Measurements from ENCODE around the gene C12orf60. TPM values are rescaled to one million over a fixed set of nuclear protein-coding genes. Genes with fewer than 3 reads are reported as not detected.

The C12orf60 gene
- total RNA-seq, 4 donors from 2014 or later, result 0.77 to 16.5 (median 0.95) TPM

GRCh38 chr12:14868916-14869506, 65.5 kb downstream of the C12orf60 start:
- intact Hi-C loops (cut with DNase I; ENCODE audit: low total_unique reads), result no loop called here

DNA sequence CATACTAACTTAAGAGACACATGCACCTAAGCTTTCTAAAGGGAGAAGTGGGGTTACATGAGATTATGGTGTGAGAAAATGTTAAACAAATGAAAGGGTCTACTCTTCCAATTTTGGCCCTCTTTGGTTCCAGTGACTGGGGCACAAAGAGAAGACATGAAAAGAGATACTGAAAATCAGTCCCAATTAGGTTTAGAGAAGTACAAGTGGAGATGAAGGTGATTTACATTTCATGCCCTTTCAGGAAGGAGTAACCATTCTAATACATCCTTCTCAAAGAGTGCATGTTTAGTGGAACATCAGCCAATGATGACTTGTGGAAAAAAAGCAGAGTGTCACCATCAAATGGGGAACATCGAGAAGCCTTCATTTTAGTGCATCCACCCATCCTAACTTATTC, 67.8 kb downstream of the C12orf60 start:
- H3K9me3 ChIP-seq, result no peaks in the 10 kb centered on the region
- H3K4me3 ChIP-seq, result no peak overlapping the region
- no peaks in the 10 kb centered on the region for H3K4me1 ChIP-seq
- no peak overlapping the region for H3K27ac ChIP-seq
- no peak for DNase-seq
- H3K36me3 ChIP-seq, result no peaks in the 10 kb centered on the region
- H3K27me3 ChIP-seq, result no peaks in the 10 kb centered on the region
- TF ChIP-seq POLR2A (IDR thresholded peaks at IDR 0.05), result no peak
- TF ChIP-seq, protein P1, sequence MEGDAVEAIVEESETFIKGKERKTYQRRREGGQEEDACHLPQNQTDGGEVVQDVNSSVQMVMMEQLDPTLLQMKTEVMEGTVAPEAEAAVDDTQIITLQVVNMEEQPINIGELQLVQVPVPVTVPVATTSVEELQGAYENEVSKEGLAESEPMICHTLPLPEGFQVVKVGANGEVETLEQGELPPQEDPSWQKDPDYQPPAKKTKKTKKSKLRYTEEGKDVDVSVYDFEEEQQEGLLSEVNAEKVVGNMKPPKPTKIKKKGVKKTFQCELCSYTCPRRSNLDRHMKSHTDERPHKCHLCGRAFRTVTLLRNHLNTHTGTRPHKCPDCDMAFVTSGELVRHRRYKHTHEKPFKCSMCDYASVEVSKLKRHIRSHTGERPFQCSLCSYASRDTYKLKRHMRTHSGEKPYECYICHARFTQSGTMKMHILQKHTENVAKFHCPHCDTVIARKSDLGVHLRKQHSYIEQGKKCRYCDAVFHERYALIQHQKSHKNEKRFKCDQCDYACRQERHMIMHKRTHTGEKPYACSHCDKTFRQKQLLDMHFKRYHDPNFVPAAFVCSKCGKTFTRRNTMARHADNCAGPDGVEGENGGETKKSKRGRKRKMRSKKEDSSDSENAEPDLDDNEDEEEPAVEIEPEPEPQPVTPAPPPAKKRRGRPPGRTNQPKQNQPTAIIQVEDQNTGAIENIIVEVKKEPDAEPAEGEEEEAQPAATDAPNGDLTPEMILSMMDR (IDR thresholded peaks at IDR 0.05), result no peak
- intact Hi-C loops (cut with DNase I; ENCODE audit: low total_unique reads), result no loop called here

More at GRCh38 chr12:14868916-14869506, 65.5 kb downstream of the C12orf60 start:
- no peak for TF ChIP-seq POLR2A (IDR thresholded peaks at IDR 0.05)
- TF ChIP-seq, protein P1 (IDR thresholded peaks at IDR 0.05), result no peak
- H3K27ac ChIP-seq, result no peak overlapping the region
- H3K4me3 ChIP-seq, result no peak overlapping the region
- H3K27me3 ChIP-seq, result no peaks in the 10 kb centered on the region
- no peak for DNase-seq
- H3K36me3 ChIP-seq, result no peaks in the 10 kb centered on the region
- H3K4me1 ChIP-seq, result no peaks in the 10 kb centered on the region
- no peaks in the 10 kb centered on the region for H3K9me3 ChIP-seq

GRCh38 chr12:14871886-14872285, 68.4 kb downstream of the C12orf60 start:
- no peak for TF ChIP-seq POLR2A (IDR thresholded peaks at IDR 0.05)
- TF ChIP-seq, protein P1 (IDR thresholded peaks at IDR 0.05), result no peak
- no peak overlapping the region for H3K27ac ChIP-seq
- H3K36me3 ChIP-seq, result no peaks in the 10 kb centered on the region
- no peak overlapping the region for H3K4me3 ChIP-seq
- no peaks in the 10 kb centered on the region for H3K9me3 ChIP-seq
- intact Hi-C loops (cut with DNase I; ENCODE audit: low total_unique reads), result no loop called here
- H3K4me1 ChIP-seq, result no peaks in the 10 kb centered on the region
- no peaks in the 10 kb centered on the region for H3K27me3 ChIP-seq
- DNase-seq, result no peak

GRCh38 chr12:14873440-14874185, 70.1 kb downstream of the C12orf60 start:
- Histone ChIP-seq H3K4me3 (no peak overlapping the region), H3K27ac (no peak overlapping the region), H3K9me3 (no peaks in the 10 kb centered on the region), H3K27me3 (no peaks in the 10 kb centered on the region), H3K36me3 (no peaks in the 10 kb centered on the region), H3K4me1 (no peaks in the 10 kb centered on the region)
- TF ChIP-seq, protein P1 (IDR thresholded peaks at IDR 0.05), result no peak
- TF ChIP-seq POLR2A (IDR thresholded peaks at IDR 0.05), result no peak
- intact Hi-C loops (cut with DNase I; ENCODE audit: low total_unique reads), result no loop called here
- DNase-seq, result no peak

Other genes starting within 250 kb of the C12orf60 start
- 10 to 100 TPM in 3 of 4 donors, 1 to 10 TPM in 1; 3.2 to 51.2 (median 19.0) TPM for gene PLBD1, start 235.8 kb upstream of the C12orf60 start, total RNA-seq
- under 1 TPM in 1 of 4 donors, not detected in 3; 0.15 TPM for gene GUCY2C, start 107.1 kb upstream of the C12orf60 start, total RNA-seq
- gene WBP11, start 192 bp upstream of the C12orf60 start, total RNA-seq, result 10 to 100 TPM in 3 of 4 donors, 1 to 10 TPM in 1; 9.5 to 44.0 (median 15.3) TPM
- 1 to 10 TPM in 1 of 4 donors, not detected in 3; 2.9 TPM for gene SMCO3, start 10.5 kb downstream of the C12orf60 start, total RNA-seq
- 1 to 10 TPM in 2 of 4 donors, under 1 TPM in 2; 0.51 to 3.7 (median 1.0) TPM for gene ART4, start 39.9 kb downstream of the C12orf60 start, total RNA-seq
- 1,000 to 10,000 TPM in 2 of 4 donors, 100 to 1,000 TPM in 2; 136 to 2,566 (median 1,232) TPM for gene MGP, start 82.2 kb downstream of the C12orf60 start, total RNA-seq
- 1 to 10 TPM in 2 of 4 donors, under 1 TPM in 1, not detected in 1; 0.61 to 2.6 (median 1.5) TPM for gene ERP27, start 134.9 kb downstream of the C12orf60 start, total RNA-seq
- gene ARHGDIB, start 157.9 kb downstream of the C12orf60 start, total RNA-seq, result 100 to 1,000 TPM in 1 of 4 donors, 10 to 100 TPM in 3; 28.4 to 175 (median 59.9) TPM
- gene PDE6H, start 169.4 kb downstream of the C12orf60 start, total RNA-seq, result not detected